HL-60 (cell line): ENCODE data around the gene AFF3.

Experiments used
- DNase-seq, 2 experiments: peaks; one replicate each; pipeline ENCODE4 v3.0.0-alpha.2; 2010 to 2020; ENCODE audit warnings: low read depth in 1 of 2, low spot score in 1 of 2
- H3K27ac ChIP-seq: fragments of 250-450 bp; sonication (Bioruptor Pico); replicated peaks from 2 replicates; pipeline ENCODE4 v1.5.1; 2020; ENCODE audit warnings: mild to moderate bottlenecking, moderate library complexity
- H3K27me3 ChIP-seq: fragments of 250-450 bp; sonication (Bioruptor Pico); 2 replicates; pipeline ENCODE4 v1.5.1; 2021; ENCODE audit warnings: mild to moderate bottlenecking, moderate library complexity; ENCODE audit not compliant: insufficient read depth, poor library complexity, severe bottlenecking
- H3K4me3 ChIP-seq: replicated peaks from 2 replicates; pipeline ENCODE4 v1.5.1; 2011; ENCODE audit warnings: mild to moderate bottlenecking, control low read depth, low read length; ENCODE audit not compliant: insufficient read depth
- GABPA ChIP-seq: IDR thresholded peaks from 2 replicates; pipeline ENCODE4 v1.6.1; 2012; ENCODE audit warnings: low read depth
- POLR2AphosphoS5 ChIP-seq: IDR thresholded peaks from 2 replicates; pipeline ENCODE4 v1.6.1; 2012; ENCODE audit warnings: low read depth
- SPI1 ChIP-seq: IDR thresholded peaks from 2 replicates; pipeline ENCODE4 v1.6.1; 2012; ENCODE audit warnings: low read depth, mild to moderate bottlenecking, borderline replicate concordance
- TF ChIP-seq, protein P1 (sequence below): IDR thresholded peaks from 2 replicates; pipeline ENCODE4 v1.6.1; 2012; ENCODE audit warnings: low read depth; ENCODE audit not compliant: insufficient replicate concordance
- TF ChIP-seq, protein P2 (sequence below): IDR thresholded peaks from one replicate; pipeline ENCODE4 v1.5.1; 2011; ENCODE audit warnings: low read length, control low read depth, inconsistent platforms; ENCODE audit not compliant: insufficient read depth

AFF3 gene

DNA sequence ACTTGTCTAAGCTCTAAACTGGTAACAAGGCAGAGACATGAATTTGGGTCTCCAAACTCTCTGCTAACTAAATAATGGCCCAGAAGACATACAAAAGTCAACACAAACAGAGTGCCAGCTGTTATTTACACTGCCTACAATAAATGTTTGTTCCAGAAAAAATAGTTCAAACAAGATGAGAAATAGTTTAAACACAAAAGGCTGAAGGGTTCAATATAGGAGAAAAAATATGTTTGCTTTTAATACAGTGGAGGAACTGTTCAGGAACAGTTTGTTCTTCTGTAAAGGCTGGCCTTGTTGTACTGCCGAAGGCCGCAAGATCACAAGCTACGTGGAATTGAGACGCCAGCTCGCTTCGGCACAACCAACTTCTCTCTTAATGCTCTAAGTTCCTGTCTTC is 74.6 kb downstream of the AFF3 start:
- Histone ChIP-seq H3K27ac (no peak overlapping the region), H3K27me3 (peaks cover 2% of the 10 kb centered on the region), H3K4me3 (no peak overlapping the region)
- DNase-seq = no peak
- TF ChIP-seq SPI1 = no peak
- TF ChIP-seq, protein P1, sequence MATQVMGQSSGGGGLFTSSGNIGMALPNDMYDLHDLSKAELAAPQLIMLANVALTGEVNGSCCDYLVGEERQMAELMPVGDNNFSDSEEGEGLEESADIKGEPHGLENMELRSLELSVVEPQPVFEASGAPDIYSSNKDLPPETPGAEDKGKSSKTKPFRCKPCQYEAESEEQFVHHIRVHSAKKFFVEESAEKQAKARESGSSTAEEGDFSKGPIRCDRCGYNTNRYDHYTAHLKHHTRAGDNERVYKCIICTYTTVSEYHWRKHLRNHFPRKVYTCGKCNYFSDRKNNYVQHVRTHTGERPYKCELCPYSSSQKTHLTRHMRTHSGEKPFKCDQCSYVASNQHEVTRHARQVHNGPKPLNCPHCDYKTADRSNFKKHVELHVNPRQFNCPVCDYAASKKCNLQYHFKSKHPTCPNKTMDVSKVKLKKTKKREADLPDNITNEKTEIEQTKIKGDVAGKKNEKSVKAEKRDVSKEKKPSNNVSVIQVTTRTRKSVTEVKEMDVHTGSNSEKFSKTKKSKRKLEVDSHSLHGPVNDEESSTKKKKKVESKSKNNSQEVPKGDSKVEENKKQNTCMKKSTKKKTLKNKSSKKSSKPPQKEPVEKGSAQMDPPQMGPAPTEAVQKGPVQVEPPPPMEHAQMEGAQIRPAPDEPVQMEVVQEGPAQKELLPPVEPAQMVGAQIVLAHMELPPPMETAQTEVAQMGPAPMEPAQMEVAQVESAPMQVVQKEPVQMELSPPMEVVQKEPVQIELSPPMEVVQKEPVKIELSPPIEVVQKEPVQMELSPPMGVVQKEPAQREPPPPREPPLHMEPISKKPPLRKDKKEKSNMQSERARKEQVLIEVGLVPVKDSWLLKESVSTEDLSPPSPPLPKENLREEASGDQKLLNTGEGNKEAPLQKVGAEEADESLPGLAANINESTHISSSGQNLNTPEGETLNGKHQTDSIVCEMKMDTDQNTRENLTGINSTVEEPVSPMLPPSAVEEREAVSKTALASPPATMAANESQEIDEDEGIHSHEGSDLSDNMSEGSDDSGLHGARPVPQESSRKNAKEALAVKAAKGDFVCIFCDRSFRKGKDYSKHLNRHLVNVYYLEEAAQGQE = no peak

DNA sequence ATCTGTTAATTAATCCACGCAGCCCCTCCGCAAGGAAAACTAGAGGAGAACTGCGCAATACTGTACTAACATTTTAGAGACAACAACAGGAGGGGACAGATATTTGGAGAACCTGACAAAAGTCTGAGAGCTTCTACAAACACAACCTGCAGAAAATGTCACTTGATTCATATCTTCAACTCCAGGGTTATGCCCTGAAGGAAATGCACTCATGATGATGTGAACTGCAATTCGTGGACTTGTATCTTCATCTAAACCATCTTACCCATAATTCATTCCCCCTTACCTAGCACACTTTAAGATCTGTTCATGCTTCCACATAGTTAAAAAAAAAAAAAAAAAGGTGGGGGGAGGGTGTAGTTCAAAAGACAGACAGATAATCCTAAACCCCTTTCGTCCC is 75.5 kb downstream of the AFF3 start:
- no peak for DNase-seq
- no peak overlapping the region for H3K4me3 ChIP-seq
- TF ChIP-seq GABPA = no peak
- TF ChIP-seq, protein P1 = no peak
- TF ChIP-seq, protein P2, sequence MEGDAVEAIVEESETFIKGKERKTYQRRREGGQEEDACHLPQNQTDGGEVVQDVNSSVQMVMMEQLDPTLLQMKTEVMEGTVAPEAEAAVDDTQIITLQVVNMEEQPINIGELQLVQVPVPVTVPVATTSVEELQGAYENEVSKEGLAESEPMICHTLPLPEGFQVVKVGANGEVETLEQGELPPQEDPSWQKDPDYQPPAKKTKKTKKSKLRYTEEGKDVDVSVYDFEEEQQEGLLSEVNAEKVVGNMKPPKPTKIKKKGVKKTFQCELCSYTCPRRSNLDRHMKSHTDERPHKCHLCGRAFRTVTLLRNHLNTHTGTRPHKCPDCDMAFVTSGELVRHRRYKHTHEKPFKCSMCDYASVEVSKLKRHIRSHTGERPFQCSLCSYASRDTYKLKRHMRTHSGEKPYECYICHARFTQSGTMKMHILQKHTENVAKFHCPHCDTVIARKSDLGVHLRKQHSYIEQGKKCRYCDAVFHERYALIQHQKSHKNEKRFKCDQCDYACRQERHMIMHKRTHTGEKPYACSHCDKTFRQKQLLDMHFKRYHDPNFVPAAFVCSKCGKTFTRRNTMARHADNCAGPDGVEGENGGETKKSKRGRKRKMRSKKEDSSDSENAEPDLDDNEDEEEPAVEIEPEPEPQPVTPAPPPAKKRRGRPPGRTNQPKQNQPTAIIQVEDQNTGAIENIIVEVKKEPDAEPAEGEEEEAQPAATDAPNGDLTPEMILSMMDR = no peak
- no peak for TF ChIP-seq POLR2AphosphoS5
- TF ChIP-seq SPI1 = no peak
- no peak overlapping the region for H3K27ac ChIP-seq
- H3K27me3 ChIP-seq = peaks cover 2% of the 10 kb centered on the region

DNA sequence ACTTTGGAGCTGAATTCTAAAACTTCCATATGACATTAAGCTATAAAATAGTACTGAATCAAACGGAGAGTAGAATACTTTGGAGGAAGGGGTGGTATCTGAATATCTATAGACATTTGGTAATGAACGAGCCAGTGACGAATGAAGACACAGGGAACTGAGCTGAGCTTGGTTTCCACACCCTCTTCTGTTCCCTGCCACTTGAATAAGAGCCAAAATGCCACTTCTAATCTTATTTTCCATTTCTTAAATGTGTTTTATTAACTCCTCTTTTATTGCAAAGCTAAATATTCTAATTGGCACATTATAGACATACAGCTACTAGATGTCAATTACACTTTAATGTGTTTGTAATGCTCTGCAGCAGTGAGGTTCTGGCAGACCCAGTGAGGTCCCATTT is 76.1 kb downstream of the AFF3 start:
- Histone ChIP-seq H3K27ac (no peak overlapping the region), H3K4me3 (no peak overlapping the region)
- DNase-seq = no peak

More for the DNA sequence above, 76.1 kb downstream of the AFF3 start:
- TF ChIP-seq SPI1 (no peak), GABPA (no peak), POLR2AphosphoS5 (no peak)
- TF ChIP-seq, protein P1 = no peak
- TF ChIP-seq, protein P2 = no peak
- peaks cover 2% of the 10 kb centered on the region for H3K27me3 ChIP-seq
